Lower lobe of right lung (tissue), 2 donors: ENCODE measurements around the gene TUBE1. TPM values are rescaled to one million over a fixed set of nuclear protein-coding genes. Genes with fewer than 3 reads are reported as not detected.
A peak's percentile ranks its signal among the peaks of the same experiment; 100 is the strongest.

Experiments
- ATAC-seq, 2 donors: fragments of 200-7000 bp; cut with Tn5 transposase; one replicate each; pipeline ENCODE4 v1.9.1; 2020 to 2022; ENCODE audit warnings: mild to moderate bottlenecking in 2 of 2, moderate library complexity in 2 of 2
- DNase-seq: peaks from one replicate; pipeline ENCODE4 v3.0.0-alpha.2; 2020
- H3K27ac ChIP-seq: fragments of 200-600 bp; one replicate; pipeline ENCODE4 v1.8.0; 2022
- H3K27me3 ChIP-seq: fragments of 200-600 bp; one replicate; pipeline ENCODE4 v1.8.0; 2022; ENCODE audit warnings: low read depth
- H3K36me3 ChIP-seq: fragments of 200-600 bp; one replicate; pipeline ENCODE4 v1.8.0; 2022; ENCODE audit warnings: mild to moderate bottlenecking
- H3K4me1 ChIP-seq: fragments of 200-600 bp; one replicate; pipeline ENCODE4 v1.8.0; 2022
- H3K4me3 ChIP-seq: fragments of 200-600 bp; one replicate; pipeline ENCODE4 v1.8.0; 2022; ENCODE audit warnings: mild to moderate bottlenecking
- H3K9me3 ChIP-seq: fragments of 200-600 bp; one replicate; pipeline ENCODE4 v1.8.0; 2022
- intact Hi-C: fragments of 100-400 bp; cut with DNase I; formaldehyde crosslinking; loops from one replicate; pipeline ENCODE4 v1.11.0; 2022
- total RNA-seq: library from RNA; stranded (reverse); fragmentation: NEBNext Ultra II Directional; extraction: Animal tissue kit (Norgen Biotek cat#: 25700); gene quantifications from one replicate; pipeline ENCODE4 v1.2.1, GENCODE V29; 2021
- TF ChIP-seq, protein P1 (sequence below): fragments of 200-600 bp; IDR thresholded peaks from one replicate; pipeline ENCODE4 v1.8.0; 2022; ENCODE audit warnings: antibody characterized with exemption, mild to moderate bottlenecking
- donor health status: DM: no; HTN: yes; CAD: no; lungs with severe emphysema.

The TUBE1 gene
- total RNA-seq, 1 donor from 2014 or later: 22.2 TPM

GRCh38 chr6:112030206-112030960 lies 56.9 kb downstream of the TUBE1 start:
- H3K27me3 ChIP-seq: no peaks in the 10 kb centered on the region
- TF ChIP-seq, protein P1, sequence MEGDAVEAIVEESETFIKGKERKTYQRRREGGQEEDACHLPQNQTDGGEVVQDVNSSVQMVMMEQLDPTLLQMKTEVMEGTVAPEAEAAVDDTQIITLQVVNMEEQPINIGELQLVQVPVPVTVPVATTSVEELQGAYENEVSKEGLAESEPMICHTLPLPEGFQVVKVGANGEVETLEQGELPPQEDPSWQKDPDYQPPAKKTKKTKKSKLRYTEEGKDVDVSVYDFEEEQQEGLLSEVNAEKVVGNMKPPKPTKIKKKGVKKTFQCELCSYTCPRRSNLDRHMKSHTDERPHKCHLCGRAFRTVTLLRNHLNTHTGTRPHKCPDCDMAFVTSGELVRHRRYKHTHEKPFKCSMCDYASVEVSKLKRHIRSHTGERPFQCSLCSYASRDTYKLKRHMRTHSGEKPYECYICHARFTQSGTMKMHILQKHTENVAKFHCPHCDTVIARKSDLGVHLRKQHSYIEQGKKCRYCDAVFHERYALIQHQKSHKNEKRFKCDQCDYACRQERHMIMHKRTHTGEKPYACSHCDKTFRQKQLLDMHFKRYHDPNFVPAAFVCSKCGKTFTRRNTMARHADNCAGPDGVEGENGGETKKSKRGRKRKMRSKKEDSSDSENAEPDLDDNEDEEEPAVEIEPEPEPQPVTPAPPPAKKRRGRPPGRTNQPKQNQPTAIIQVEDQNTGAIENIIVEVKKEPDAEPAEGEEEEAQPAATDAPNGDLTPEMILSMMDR: no peak
- H3K4me3 ChIP-seq: no peak overlapping the region
- H3K36me3 ChIP-seq: no peaks in the 10 kb centered on the region
- no peak for DNase-seq
- no peak overlapping the region for H3K27ac ChIP-seq
- H3K4me1 ChIP-seq: peaks cover 26% of the 10 kb centered on the region
- peak; percentile 31 to 64 for ATAC-seq
- intact Hi-C loops: no loop called here
- H3K9me3 ChIP-seq: no peaks in the 10 kb centered on the region

DNA sequence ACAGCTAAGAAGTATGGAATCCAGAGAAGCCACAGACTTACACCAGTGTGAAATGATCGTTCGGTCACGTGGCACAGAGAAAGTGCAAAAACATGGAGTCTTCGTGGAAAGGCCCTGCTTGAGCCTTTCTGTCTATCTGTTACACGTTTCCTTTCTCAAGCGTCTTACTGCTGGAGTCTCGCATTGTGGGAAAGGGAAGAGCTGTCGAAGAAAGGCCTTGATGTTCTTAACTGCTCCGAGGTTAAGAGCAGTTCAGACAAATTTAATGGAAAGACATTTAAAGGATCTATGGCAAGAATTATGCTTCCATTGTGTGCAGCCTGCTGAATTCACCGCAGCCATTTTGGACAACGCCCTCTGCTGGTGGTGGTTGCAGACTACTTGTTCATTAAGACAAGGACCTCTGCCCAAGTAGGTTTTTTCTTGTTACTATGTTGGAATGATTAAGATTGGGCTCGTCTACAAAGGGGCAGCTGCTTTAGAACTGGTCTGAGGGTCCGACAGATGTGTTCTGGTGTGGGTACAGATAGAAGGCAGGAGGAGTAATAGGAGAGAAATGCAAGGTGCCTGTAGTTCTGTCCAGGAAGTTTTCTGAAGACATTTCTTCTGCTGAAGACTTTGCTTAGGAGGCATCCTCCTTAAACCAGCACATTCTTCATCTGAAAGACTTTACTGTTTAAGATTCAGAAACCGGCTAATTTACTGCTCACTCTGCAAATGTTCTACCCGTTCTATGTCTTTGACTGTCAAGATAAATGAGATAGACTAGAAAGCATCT lies 58.0 kb downstream of the TUBE1 start:
- H3K36me3 ChIP-seq: no peaks in the 10 kb centered on the region
- H3K4me1 ChIP-seq: peaks cover 21% of the 10 kb centered on the region
- intact Hi-C loops: no loop called here
- H3K27ac ChIP-seq: no peak overlapping the region
- TF ChIP-seq, protein P1: peak; percentile 70
- no peak overlapping the region for H3K4me3 ChIP-seq
- no peaks in the 10 kb centered on the region for H3K9me3 ChIP-seq
- H3K27me3 ChIP-seq: no peaks in the 10 kb centered on the region
- ATAC-seq (peak; percentile 40 to 69), DNase-seq (peak; percentile 68)

GRCh38 chr6:112027942-112028674 lies 59.2 kb downstream of the TUBE1 start:
- H3K27me3 ChIP-seq: no peaks in the 10 kb centered on the region
- peak; percentile 55 to 59 for ATAC-seq
- H3K4me3 ChIP-seq: no peak overlapping the region
- H3K27ac ChIP-seq: no peak overlapping the region
- DNase-seq: no peak
- H3K36me3 ChIP-seq: no peaks in the 10 kb centered on the region
- H3K4me1 ChIP-seq: peaks cover 21% of the 10 kb centered on the region
- TF ChIP-seq, protein P1: no peak
- intact Hi-C loops: no loop called here
- no peaks in the 10 kb centered on the region for H3K9me3 ChIP-seq

DNA sequence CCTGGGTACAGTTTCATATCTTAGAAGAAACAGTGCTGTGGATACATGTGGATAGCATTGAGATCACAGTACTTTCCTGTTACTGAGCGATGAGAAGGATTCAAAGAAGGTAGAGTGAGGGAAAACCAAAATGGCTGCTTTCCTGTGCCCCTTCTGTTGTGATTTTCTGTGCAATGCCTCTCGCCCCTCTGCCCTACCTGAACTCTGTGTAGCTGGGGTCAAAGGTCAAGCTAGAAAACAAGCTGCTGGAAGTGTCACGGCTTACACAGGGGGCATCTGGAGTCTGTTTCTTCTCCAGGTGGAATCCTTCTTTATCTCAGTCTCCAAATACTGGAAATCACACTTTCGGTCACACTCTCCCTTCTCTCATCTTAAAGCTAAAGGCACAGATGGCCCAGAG lies 60.3 kb downstream of the TUBE1 start:
- TF ChIP-seq, protein P1: no peak
- no peak for ATAC-seq
- Histone ChIP-seq H3K4me3 (no peak overlapping the region), H3K36me3 (no peaks in the 10 kb centered on the region), H3K27me3 (no peaks in the 10 kb centered on the region), H3K4me1 (peaks cover 21% of the 10 kb centered on the region), H3K27ac (no peak overlapping the region), H3K9me3 (no peaks in the 10 kb centered on the region)
- DNase-seq: no peak
- intact Hi-C loops: no loop called here

- Histone ChIP-seq H3K36me3 (no peaks in the 10 kb centered on the region), H3K9me3 (no peaks in the 10 kb centered on the region), H3K4me3 (no peak overlapping the region), H3K4me1 (peaks cover 4% of the 10 kb centered on the region), H3K27ac (no peak overlapping the region), H3K27me3 (no peaks in the 10 kb centered on the region)
- no peak for DNase-seq
- TF ChIP-seq, protein P1: no peak
- no peak for ATAC-seq
- intact Hi-C loops: no loop called here
Measured at GRCh38 chr6:112024464-112024863, 62.8 kb downstream of the TUBE1 start.
